NCI-H1092 (cell line): Measurements from ENCODE around the gene THADA.
A peak's percentile ranks its signal among the peaks of the same experiment; 100 is the strongest.
"Not testable (repeated sequence)": the region's sequence is repeated elsewhere in the genome, so short reads cannot be mapped to it uniquely, and the experiment has no call there.

Experiments
- DNase-seq: peaks from one replicate; lab custom pipeline; 2025; lab: John Stamatoyannopoulos, UW

THADA gene

DNA sequence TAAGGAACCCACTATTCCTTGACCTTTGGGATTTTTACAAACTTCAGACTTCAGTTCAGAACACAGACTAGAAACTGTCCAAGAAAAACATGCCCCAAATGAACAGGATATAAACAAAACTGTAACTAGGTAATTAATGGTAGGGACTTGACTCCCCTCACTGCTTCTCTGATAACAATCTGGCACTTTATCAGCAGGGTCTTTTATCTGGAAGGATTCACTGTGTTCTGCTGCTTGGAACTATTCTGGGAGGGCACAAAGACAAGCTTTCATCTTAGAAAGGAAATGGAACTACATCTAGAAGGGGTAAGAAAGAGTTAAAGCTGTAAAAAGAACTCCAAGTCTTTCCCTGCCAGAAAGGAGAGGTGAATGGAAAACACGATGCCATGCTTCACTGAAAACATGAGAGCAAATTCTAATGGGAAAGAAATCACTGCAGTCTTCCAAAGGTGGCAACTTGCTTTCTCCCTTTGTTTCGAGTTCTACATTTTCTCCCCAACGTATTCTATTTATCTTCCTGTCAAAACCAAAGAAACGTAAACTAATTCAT lies 181.2 kb downstream of the THADA start:
- no peak for DNase-seq

DNA sequence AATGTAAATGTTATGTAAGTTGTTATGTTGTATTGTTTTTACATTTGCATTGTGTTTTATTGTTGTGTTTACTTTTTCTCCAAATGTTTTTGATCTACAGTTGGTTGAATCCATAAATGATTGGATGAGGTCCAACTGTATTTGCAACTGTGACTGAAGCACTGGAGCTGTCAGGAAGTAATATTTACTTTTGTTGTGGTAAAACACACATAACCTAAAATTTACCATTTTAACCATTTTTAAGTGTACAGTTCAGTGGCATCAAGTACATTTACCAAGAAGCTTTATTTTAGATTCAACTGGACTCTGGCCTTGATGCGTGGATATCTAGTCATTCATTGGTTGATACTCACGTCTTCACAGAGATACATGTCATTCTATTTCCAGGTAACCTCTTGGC lies 181.8 kb downstream of the THADA start:
- no peak for DNase-seq

GRCh38 chr2:43412114-43412753 lies 183.6 kb downstream of the THADA start:
- DNase-seq = no peak

GRCh38 chr2:43410055-43410604 lies 185.7 kb downstream of the THADA start:
- DNase-seq = no peak

- DNase-seq = no peak
Measured at GRCh38 chr2:43408407-43409160, 187.3 kb downstream of the THADA start.

- no peak for DNase-seq
Measured at GRCh38 chr2:43407935-43408334, 187.9 kb downstream of the THADA start.

DNA sequence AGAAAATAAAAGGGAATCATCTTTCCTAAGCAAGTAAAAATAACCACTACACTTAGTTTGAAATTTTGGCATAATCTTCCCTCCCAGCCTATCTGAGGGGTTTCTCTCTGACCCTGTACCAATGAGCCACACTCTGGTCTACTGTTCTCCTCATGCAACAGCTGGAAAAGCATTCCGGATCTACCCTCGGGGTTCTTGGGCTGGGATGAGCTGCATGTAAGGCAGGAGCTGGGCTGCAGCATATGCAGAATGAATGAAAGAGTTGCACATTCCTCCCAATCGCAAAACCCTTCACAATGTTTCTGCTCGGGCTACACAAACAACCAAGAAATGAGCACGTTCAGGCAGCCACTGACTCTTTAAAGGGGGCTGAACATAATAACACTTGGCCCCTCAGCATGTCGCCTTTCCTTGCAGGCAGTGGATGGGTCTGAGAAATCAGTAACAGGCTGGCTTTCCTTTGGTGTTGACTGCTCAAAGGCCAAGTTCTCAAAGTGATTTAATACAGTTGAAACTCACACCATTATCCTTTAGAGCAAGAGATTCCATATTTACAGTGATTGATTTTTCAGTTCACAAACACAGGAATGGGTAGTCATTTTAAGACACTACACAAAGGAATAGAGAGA lies 189.1 kb downstream of the THADA start:
- no peak for DNase-seq

- DNase-seq = no peak
Measured at GRCh38 chr2:43405829-43406228, 190.0 kb downstream of the THADA start.

DNA sequence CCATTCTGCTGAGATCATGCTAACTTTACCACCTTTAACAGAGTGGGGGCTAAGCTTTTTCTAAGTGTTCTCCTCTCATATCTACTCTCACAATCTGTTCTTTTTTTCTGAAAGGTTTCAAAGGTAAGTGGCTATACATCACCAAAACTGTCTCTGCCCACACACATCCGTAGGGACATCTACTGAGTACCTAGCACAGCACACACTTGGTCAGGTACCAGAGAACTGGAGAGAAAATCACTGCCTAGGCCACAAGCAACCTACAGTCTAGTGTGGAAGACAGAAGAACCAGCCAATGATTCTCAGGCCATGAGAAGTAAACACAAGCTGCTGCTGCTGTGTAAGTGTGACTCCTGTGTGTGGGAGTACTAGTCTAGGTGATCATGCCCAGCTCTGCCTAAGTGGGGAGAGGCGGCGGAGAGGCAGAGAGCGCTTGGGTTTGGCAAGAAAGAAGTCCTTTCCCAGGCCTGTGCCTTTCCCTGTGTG lies 193.3 kb downstream of the THADA start:
- no peak for DNase-seq

DNA sequence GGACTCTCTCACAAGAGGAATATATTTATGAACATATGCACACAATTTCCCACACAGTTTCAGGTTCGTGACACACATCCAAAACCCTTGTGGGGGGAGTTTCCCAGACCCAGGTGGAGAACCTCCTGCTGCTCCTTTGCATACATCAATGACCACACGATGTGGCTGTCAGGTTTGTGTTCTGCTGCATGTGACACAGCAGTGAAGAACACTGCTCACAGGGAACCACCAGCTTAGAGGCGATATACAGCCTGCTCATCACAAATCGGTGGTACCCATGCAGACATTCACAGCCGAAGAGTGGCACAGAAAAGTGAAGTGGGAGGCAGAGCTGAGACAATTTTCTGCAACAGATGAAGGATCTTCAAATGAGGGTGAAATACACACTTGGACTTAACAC lies 193.8 kb downstream of the THADA start:
- DNase-seq = no peak

- DNase-seq = no peak
Measured at GRCh38 chr2:43400508-43400907, 195.3 kb downstream of the THADA start.

DNA sequence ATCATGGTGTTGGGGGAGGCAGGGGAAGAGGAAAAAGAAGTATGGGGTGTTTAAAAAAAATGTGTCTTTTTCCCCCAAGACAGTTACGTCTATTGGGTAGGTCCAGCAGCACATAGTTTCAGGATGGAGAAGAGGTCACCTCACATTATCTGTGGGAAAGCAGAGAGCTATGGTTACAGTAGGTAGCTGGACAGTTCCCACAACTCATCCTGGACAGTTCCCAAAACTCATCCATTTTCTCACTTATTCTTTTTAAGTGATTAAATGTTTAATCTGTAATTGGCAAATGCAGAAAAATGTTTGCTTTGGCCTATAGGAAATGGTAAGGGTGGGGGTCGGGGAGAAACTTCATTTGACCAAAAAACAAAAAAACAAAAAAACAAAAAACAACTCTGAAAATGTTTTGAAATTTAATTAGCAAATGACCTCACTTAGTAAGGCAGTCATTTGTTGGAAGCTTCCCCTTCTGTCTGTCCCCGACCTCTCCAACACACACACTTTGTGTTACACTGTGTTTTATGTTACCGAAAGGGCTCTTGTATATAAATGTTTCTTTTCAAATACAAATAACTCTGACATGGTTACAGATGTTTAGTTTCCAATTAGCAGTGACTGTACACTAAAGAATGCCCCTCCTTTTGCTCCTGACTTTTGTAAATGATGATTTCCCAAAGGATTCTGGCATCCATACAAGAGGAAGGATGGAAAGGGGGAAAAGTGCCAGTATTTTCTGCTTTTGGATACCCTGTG lies 196.1 kb downstream of the THADA start:
- DNase-seq = peak; percentile 6

DNA sequence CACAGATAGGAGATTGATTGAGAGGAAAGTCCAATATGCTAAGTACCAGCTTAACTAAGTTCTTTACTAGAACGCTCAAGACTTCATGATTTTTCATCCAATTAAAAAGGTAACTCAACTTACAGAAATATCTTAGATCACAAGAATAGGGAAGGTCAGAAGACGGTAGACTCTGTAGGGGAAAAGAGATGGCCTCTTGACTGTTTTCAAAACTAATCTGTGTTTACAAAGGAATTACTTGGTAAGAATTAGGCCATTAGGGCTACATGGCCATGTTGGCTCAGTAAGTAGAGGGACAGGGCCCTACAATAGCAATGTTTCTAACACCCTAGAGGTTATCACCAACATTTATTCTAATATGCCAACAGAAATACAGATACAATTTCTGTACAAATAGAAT lies 196.7 kb downstream of the THADA start:
- no peak for DNase-seq

GRCh38 chr2:43397821-43398220 lies 198.0 kb downstream of the THADA start:
- no peak for DNase-seq

DNA sequence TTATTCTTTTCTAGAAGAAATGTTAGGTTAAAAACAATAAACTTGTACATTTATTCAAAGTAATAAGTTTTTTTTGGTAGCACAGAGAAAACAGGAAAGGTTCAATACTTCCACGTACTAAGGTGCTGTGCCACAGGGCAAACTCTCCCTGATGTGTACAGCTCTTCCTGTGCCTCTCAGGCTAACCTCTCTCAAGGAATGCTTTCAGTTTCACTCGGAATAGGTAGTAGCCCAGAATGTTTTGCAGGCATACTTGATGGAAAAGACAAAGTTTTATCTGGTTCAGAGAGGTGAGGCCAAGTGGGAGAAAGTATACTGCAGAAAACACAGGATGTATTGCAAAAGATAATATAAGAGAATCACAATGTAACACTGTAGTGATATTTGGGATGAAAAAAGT lies 198.4 kb downstream of the THADA start:
- no peak for DNase-seq

- DNase-seq = not testable (repeated sequence)
Measured at GRCh38 chr2:43396344-43396743, 199.5 kb downstream of the THADA start.

- no peak for DNase-seq
Measured at GRCh38 chr2:43393918-43394317, 201.9 kb downstream of the THADA start.

DNA sequence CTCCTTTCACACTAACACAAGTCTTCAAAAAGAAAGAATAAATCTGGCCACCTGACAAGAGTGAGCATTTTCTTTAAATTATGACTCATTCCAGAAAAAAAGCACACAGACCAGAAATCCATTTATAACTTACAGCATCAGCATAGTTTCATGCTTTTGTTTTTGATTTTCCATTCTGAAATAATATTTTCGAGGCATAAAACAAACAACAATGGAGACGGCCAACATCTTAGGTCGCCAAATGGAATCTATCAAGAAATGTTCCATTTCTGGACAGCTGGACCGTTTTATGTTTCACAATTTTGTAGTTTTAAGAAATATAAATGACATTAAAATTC lies 204.0 kb downstream of the THADA start:
- no peak for DNase-seq

DNA sequence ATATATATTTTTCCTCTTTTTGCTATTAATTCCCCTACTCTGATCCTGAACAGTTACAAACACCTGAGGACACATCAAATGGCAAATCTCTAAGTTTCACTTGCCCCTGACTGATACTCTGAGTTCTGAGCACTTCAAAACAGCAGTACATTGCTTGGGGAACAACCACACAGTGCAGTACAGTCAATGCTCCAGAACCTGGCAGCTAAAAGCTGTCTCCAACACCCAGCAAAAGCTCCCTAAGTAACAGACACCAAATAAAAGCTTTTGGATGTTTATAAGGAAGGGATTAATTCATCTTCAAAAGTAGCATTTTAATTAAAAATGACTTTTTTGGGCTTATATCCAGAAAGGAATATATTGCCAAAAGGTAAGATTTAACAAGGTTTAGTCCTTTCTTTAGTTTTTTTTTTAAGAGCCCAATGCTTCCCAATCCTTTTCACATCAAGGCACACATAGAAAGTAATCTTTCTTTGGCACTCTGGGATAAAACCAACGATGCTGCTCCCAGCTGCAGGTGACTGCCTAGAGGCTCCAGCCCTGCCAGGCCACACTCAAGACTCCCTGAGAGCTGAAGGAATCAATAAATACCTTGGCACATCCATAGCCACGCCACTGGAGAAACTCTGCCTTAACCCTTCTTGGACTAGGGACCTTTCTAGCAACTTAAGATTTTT lies 204.5 kb downstream of the THADA start:
- no peak for DNase-seq

DNA sequence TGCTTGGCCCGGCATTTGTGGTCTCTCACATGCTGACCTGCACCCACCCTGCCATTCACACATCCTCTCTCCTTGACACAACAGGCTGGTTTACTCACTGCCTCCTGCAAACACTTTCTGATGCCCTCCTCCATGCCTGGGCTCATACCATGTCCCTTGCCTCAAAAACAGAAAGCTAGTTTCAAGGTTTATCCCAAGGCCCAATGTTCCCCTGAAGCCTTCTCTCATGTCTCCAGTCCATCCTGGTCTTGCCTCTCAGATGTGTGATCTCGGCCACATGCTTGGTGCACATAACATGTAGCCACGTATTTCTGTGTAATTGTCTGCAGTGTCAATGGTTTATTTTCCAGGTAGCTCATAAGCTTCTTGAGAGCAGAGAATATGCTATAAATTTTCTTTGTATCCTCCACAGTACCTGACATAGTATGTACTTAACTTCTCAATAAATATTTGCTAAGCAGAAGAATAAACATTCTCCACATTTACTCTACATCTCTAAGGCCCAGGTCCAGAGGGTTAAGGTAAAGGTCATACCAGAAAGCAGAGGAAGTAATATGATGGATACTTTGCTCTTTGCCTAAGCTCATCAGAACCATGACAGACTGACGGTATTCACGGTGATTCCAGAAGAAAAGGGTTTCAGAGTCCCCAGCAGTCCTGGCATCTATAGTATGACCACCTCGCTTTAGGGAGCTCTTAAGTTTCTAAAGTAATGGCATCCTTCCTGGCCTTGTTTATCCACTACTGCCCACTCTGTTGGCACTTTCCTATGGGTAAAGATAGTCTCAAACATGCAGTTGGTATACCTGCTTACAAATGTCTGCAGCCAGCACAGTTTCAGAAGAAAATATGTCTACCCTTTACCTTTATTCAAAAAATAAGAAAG lies 206.0 kb downstream of the THADA start:
- DNase-seq = no peak
